Adrenal gland (tissue), 12 donors: ENCODE measurements around the gene MT1A. TPM values are rescaled to one million over a fixed set of nuclear protein-coding genes. Genes with fewer than 3 reads are reported as not detected.
A peak's percentile ranks its signal among the peaks of the same experiment; 100 is the strongest.

Experiments
- DNase-seq, 7 donors: peaks; one replicate each; pipeline ENCODE4 v3.0.0-alpha.2; 2019 to 2020
- H3K27ac ChIP-seq, 5 donors: fragments of 200-600 bp; sonication (generic) in 4 of 5; 1 replicate in 3 of 5; 2 replicates in 2 of 5; pipeline versions ENCODE4 v1.5.1 to v1.8.0; 2016 to 2020; ENCODE audit warnings: mild to moderate bottlenecking in 1 of 5
- H3K27me3 ChIP-seq: fragments of 200-600 bp; 2 replicates; pipeline ENCODE4 v1.8.0; 2021
- H3K36me3 ChIP-seq, 2 donors: fragments of 200-600 bp; replicated peaks in 1 of 2; 1 replicate in 1 of 2; 2 replicates in 1 of 2; pipeline versions ENCODE4 v1.5.1 to v1.8.0; 2018 to 2022
- H3K4me1 ChIP-seq, 2 donors: fragments of 200-600 bp; replicated peaks in 1 of 2; 1 replicate in 1 of 2; 2 replicates in 1 of 2; pipeline versions ENCODE4 v1.5.1 to v1.8.0; 2018 to 2021
- H3K4me3 ChIP-seq, 4 donors: fragments of 200-600 bp; sonication (generic) in 3 of 4; one replicate each; pipeline ENCODE4 v1.5.1; 2016 to 2018
- H3K9me3 ChIP-seq, 3 donors: fragments of 200-600 bp; sonication (generic) in 1 of 3; replicated peaks in 1 of 3; 1 replicate in 2 of 3; 2 replicates in 1 of 3; pipeline versions ENCODE4 v1.5.1 to v1.8.0; 2016 to 2021
- CTCF ChIP-seq, 6 experiments: fragments of 450-650 bp in 4 of 6; fragments of 200-600 bp in 2 of 6; sonication (generic) in 1 of 6; IDR thresholded peaks; 1 replicate in 5 of 6; 2 replicates in 1 of 6; pipeline versions ENCODE4 v1.5.1 to v1.8.0; 2016 to 2021; ENCODE audit warnings: antibody characterized with exemption in 6 of 6, mild to moderate bottlenecking in 2 of 6, moderate library complexity in 1 of 6
- POLR2A ChIP-seq, 2 donors: fragments of 450-650 bp; IDR thresholded peaks; one replicate each; pipeline ENCODE4 v1.6.1; 2017; ENCODE audit warnings: antibody characterized with exemption in 2 of 2, mild to moderate bottlenecking in 2 of 2, moderate library complexity in 1 of 2
- WGBS, 4 donors: extraction: QIAGEN DNeasy Blood & Tissue Kit in 2 of 4; methylation state at CpG; one replicate each; pipeline versions ENCODE4 v1.1.5 to v1.1.7; 2013 to 2017; 5-methylcytosine and 5-hydroxymethylcytosine counted together
- intact Hi-C, 2 donors: fragments of 100-400 bp; cut with DNase I; formaldehyde crosslinking; loops; one replicate each; pipeline versions ENCODE4 v1.14.1 to v1.15.0; 2022 to 2023
- polyA plus RNA-seq, 3 donors: library from polyadenylated mRNA; stranded (reverse); fragments of 200-250 nt in 2 of 3; fragments of 350-450 nt in 1 of 3; fragmentation: Illumina TruSeq in 1 of 3; extraction: RNeasy Lipid Tissue Mini Kit (QIAGEN cat#74804) in 1 of 3; gene quantifications; one replicate each; pipeline ENCODE4 v1.2.3, GENCODE V29; 2013 to 2014
- total RNA-seq, 9 donors: library from RNA; depleted of rRNA in 4 of 9; stranded (reverse); fragments of >200 nt in 4 of 9; fragments of 120-200 nt in 1 of 9; fragmentation: NEBNext Ultra II Directional in 1 of 9; extraction: Animal tissue kit (Norgen Biotek cat#: 25700) in 1 of 9; gene quantifications; one replicate each; pipeline versions ENCODE4 v1.1.0 to v1.2.4, GENCODE V29; 2013 to 2023
- donor health status: healthy with polysubstance abuse.
- donor health status: Bipolar disorder and iron deficiency.
- donor health status: DM: yes; HTN: yes; CAD: no.
- donor health status: DM: no; HTN: no; CAD: no.
- donor health status: DM: no; HTN: no; CAD: no.
- donor health status: DM: yes; HTN: yes; CAD: no.

MT1A gene
- total and polyA plus RNA-seq, 12 donors = 6.9 to 273 (median 19.4) TPM; not detected in 1

GRCh38 chr16:56628486-56629350 lies 9.7 kb upstream of the MT1A start:
- H3K9me3 ChIP-seq = no peaks in the 10 kb centered on the region
- H3K4me3 ChIP-seq = no peak overlapping the region
- no peak for TF ChIP-seq CTCF (IDR thresholded peaks at IDR 0.05)
- TF ChIP-seq POLR2A (IDR thresholded peaks at IDR 0.05) = no peak
- intact Hi-C loops = no loop called here
- H3K4me1 ChIP-seq = peaks cover 13 to 20% of the 10 kb centered on the region in 2 donors
- no peaks in the 10 kb centered on the region for H3K36me3 ChIP-seq
- peak in 1 of 7 donors; percentile 20 for DNase-seq
- H3K27ac ChIP-seq = peak overlapping the region in 3 of 5 donors; percentile 32 to 48 (median 38)
- 65 to 80% (median 74%) methylated on average over 9 of the region's 9 CpGs for WGBS, 4 donors
- H3K27me3 ChIP-seq = no peaks in the 10 kb centered on the region

GRCh38 chr16:56629531-56629930 lies 8.9 kb upstream of the MT1A start:
- peak overlapping the region in 3 of 5 donors; percentile 32 to 48 (median 38) for H3K27ac ChIP-seq

GRCh38 chr16:56630134-56630533 lies 8.3 kb upstream of the MT1A start:
- Histone ChIP-seq H3K27me3 (peaks cover 2% of the 10 kb centered on the region), H3K4me1 (peaks cover 13 to 23% of the 10 kb centered on the region in 2 donors), H3K27ac (peak overlapping the region in 3 of 5 donors; percentile 32 to 48 (median 38)), H3K36me3 (no peaks in the 10 kb centered on the region), H3K9me3 (no peaks in the 10 kb centered on the region), H3K4me3 (no peak overlapping the region)
- no peak for TF ChIP-seq POLR2A (IDR thresholded peaks at IDR 0.05)
- no peak for TF ChIP-seq CTCF (IDR thresholded peaks at IDR 0.05)
- intact Hi-C loops = no loop called here
- no peak for DNase-seq
- 62 to 74% (median 66%) methylated on average over 3 of the region's 3 CpGs for WGBS, 4 donors

More at GRCh38 chr16:56629531-56629930, 8.9 kb upstream of the MT1A start:
- no peak overlapping the region for H3K4me3 ChIP-seq
- TF ChIP-seq POLR2A (IDR thresholded peaks at IDR 0.05) = no peak
- no peak for TF ChIP-seq CTCF (IDR thresholded peaks at IDR 0.05)
- no peaks in the 10 kb centered on the region for H3K27me3 ChIP-seq
- no peak for DNase-seq
- no peaks in the 10 kb centered on the region for H3K9me3 ChIP-seq
- H3K4me1 ChIP-seq = peaks cover 13 to 20% of the 10 kb centered on the region in 2 donors
- intact Hi-C loops = no loop called here
- H3K36me3 ChIP-seq = no peaks in the 10 kb centered on the region
- 56 to 59% (median 57%) methylated on average over 3 of the region's 3 CpGs for WGBS, 4 donors

DNA sequence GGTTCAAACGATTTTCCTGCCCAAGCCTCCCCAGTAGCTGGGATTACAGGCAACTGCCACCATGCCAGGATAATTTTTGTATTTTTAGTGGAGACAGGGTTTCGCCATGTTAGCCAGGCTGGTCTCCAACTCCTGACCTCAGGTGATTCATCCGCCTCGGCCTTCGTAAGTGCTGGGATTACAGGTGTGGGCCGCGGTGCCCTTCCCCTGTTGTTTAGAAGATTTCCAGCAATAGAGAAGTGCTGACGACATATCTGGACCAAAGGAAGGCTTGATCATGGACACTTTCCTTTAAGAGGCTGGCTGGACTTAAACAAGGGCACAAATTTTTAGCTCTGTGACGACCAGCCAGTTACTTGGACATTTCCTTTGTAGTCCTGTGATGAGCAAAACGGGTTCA lies 7.3 kb upstream of the MT1A start:
- Histone ChIP-seq H3K36me3 (no peaks in the 10 kb centered on the region), H3K9me3 (no peaks in the 10 kb centered on the region), H3K4me3 (no peak overlapping the region), H3K4me1 (peaks cover 11 to 25% of the 10 kb centered on the region in 2 donors), H3K27ac (peak overlapping the region in 1 of 5 donors; percentile 83), H3K27me3 (peaks cover 7% of the 10 kb centered on the region)
- WGBS, 4 donors = 84 to 94% (median 87%) methylated on average over 8 to 10 of the region's 10 CpGs
- intact Hi-C loops = no loop called here
- no peak for DNase-seq
- TF ChIP-seq CTCF (IDR thresholded peaks at IDR 0.05) = no peak
- TF ChIP-seq POLR2A (IDR thresholded peaks at IDR 0.05) = no peak
